ENCODE results near the gene ICE2.
A peak's percentile ranks its signal among the peaks of the same experiment; 100 is the strongest.

ICE2 gene

GRCh38 chr15:60375306-60375705, 103.6 kb downstream of the ICE2 start:
- TF ChIP-seq, protein P1, sequence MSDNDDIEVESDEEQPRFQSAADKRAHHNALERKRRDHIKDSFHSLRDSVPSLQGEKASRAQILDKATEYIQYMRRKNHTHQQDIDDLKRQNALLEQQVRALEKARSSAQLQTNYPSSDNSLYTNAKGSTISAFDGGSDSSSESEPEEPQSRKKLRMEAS (IDR thresholded peaks at IDR 0.05), result no peak
- TF ChIP-seq RAD21 (IDR thresholded peaks at IDR 0.05; ENCODE audit: low read depth), result no peak
- no peak for TF ChIP-seq FOXM1 (IDR thresholded peaks at IDR 0.05; ENCODE audit: borderline replicate concordance, low read depth)
- TF ChIP-seq REST (IDR thresholded peaks at IDR 0.05; ENCODE audit: low read depth), result no peak
- TF ChIP-seq CEBPB (IDR thresholded peaks at IDR 0.05), result no peak
- no peak for TF ChIP-seq TAF1 (IDR thresholded peaks at IDR 0.05; ENCODE audit: low read depth)
- TF ChIP-seq NFIC (IDR thresholded peaks at IDR 0.05), result no peak
- no peak for TF ChIP-seq USF1 (IDR thresholded peaks at IDR 0.05)
- no peak for TF ChIP-seq EP300 (IDR thresholded peaks at IDR 0.05; ENCODE audit: borderline replicate concordance)
- TF ChIP-seq CREB1 (IDR thresholded peaks at IDR 0.05; ENCODE audit: low read depth), result no peak
- no peak for TF ChIP-seq TCF12 (IDR thresholded peaks at IDR 0.05; ENCODE audit: low read depth)

GRCh38 chr15:60374628-60375081, 104.3 kb downstream of the ICE2 start:
- TF ChIP-seq TCF12 (IDR thresholded peaks at IDR 0.05; ENCODE audit: low read depth) (peak; percentile 89), TEAD4 (IDR thresholded peaks at IDR 0.05) (0 out of 2 replicates have a peak, but pooled peaks have one; percentile 32), RAD21 (IDR thresholded peaks at IDR 0.05; ENCODE audit: low read depth) (peak; percentile 26; the same call in 1 of the 2 replicates), YY1 (IDR thresholded peaks at IDR 0.05; ENCODE audit: low read depth) (no peak), CREB1 (IDR thresholded peaks at IDR 0.05; ENCODE audit: low read depth) (no peak), ZBTB7A (IDR thresholded peaks at IDR 0.05; ENCODE audit: low read depth) (0 out of 2 replicates have a peak, but pooled peaks have one; percentile 66), EP300 (IDR thresholded peaks at IDR 0.05; ENCODE audit: borderline replicate concordance) (peak; percentile 89; the same call in 1 of the 2 replicates), NFIC (IDR thresholded peaks at IDR 0.05) (peak; percentile 64), TAF1 (IDR thresholded peaks at IDR 0.05; ENCODE audit: low read depth) (no peak), FOXM1 (IDR thresholded peaks at IDR 0.05; ENCODE audit: borderline replicate concordance, low read depth) (peak; percentile 63; the same call in 1 of the 2 replicates), EGR1 (IDR thresholded peaks at IDR 0.05) (no peak), USF1 (IDR thresholded peaks at IDR 0.05) (no peak), CEBPB (IDR thresholded peaks at IDR 0.05) (no peak), REST (IDR thresholded peaks at IDR 0.05; ENCODE audit: low read depth) (no peak)
- TF ChIP-seq, protein P1 (IDR thresholded peaks at IDR 0.05), result no peak; the same call in 1 of the 2 replicates

GRCh38 chr15:60374209-60374608, 104.7 kb downstream of the ICE2 start:
- TF ChIP-seq NFIC (IDR thresholded peaks at IDR 0.05), result no peak
- no peak for TF ChIP-seq USF1 (IDR thresholded peaks at IDR 0.05)
- no peak for TF ChIP-seq ZBTB7A (IDR thresholded peaks at IDR 0.05; ENCODE audit: low read depth)
- no peak for TF ChIP-seq FOXM1 (IDR thresholded peaks at IDR 0.05; ENCODE audit: borderline replicate concordance, low read depth)
- TF ChIP-seq, protein P1 (IDR thresholded peaks at IDR 0.05), result no peak
- no peak for TF ChIP-seq YY1 (IDR thresholded peaks at IDR 0.05; ENCODE audit: low read depth)
- TF ChIP-seq TEAD4 (IDR thresholded peaks at IDR 0.05), result no peak
- TF ChIP-seq CREB1 (IDR thresholded peaks at IDR 0.05; ENCODE audit: low read depth), result no peak
- no peak for TF ChIP-seq EGR1 (IDR thresholded peaks at IDR 0.05)
- TF ChIP-seq REST (IDR thresholded peaks at IDR 0.05; ENCODE audit: low read depth), result no peak
- no peak for TF ChIP-seq RAD21 (IDR thresholded peaks at IDR 0.05; ENCODE audit: low read depth)
- TF ChIP-seq TAF1 (IDR thresholded peaks at IDR 0.05; ENCODE audit: low read depth), result no peak
- no peak for TF ChIP-seq TCF12 (IDR thresholded peaks at IDR 0.05; ENCODE audit: low read depth)
- no peak for TF ChIP-seq EP300 (IDR thresholded peaks at IDR 0.05; ENCODE audit: borderline replicate concordance)
- TF ChIP-seq CEBPB (IDR thresholded peaks at IDR 0.05), result no peak

Measured in Ishikawa (cell line).